ENCODE data around the gene ZNF605.
"Not testable (repeated sequence)": the region's sequence is repeated elsewhere in the genome, so short reads cannot be mapped to it uniquely, and the experiment has no call there.

Gene ZNF605

DNA sequence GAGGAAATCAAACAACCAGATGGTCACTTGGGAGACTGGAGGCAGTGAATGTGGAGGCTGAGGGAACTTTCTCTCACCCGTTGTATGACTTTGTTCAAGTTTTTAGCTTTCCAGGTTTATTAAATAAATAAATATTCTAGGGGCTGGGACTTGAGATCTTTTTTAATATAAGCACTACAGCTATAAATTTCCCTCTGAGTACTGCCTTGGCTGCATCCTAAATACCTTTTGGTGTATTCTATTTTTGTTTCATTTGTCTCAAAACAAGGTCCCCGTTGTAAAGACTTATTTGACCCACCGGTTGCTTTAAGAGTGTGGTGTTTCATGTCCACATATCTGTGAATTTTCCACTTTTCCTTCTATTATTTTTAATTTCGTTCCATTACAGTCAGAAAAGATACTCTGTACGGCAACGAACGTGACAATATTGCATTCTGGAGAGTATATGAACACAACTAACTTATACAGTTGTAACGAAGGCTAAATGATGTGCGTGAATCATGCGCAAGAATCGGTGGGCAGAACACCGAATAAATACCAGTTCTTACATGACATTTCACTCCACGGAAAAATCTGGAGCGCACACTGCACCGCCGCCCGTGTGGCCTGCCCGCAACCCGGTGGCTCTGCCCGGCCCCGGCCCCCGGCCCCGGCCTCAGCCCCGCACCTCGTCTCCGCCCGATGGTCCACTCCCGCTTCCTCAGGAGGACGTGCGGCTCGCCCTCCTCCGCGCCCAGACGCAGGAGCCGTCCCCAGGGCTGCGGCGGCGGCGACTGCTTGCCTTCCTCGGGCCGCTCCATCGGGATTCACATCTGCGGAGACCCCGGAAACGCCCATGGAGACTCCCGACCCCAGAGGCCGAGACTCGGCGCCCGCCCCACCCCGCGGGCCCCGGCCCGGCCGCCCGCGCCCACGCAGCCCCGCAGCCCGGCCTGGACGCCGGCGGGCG lies 69.3 kb downstream of the ZNF605 start:
- TF ChIP-seq, protein P1, sequence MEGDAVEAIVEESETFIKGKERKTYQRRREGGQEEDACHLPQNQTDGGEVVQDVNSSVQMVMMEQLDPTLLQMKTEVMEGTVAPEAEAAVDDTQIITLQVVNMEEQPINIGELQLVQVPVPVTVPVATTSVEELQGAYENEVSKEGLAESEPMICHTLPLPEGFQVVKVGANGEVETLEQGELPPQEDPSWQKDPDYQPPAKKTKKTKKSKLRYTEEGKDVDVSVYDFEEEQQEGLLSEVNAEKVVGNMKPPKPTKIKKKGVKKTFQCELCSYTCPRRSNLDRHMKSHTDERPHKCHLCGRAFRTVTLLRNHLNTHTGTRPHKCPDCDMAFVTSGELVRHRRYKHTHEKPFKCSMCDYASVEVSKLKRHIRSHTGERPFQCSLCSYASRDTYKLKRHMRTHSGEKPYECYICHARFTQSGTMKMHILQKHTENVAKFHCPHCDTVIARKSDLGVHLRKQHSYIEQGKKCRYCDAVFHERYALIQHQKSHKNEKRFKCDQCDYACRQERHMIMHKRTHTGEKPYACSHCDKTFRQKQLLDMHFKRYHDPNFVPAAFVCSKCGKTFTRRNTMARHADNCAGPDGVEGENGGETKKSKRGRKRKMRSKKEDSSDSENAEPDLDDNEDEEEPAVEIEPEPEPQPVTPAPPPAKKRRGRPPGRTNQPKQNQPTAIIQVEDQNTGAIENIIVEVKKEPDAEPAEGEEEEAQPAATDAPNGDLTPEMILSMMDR (IDR thresholded peaks at IDR 0.05; ENCODE audit: low read depth, low read length), result no peak
- no peaks in the 10 kb centered on the region for H3K27me3 ChIP-seq (ENCODE audit: insufficient read depth, low read depth, severe bottlenecking)
- peaks cover 14% of the 10 kb centered on the region for H3K36me3 ChIP-seq
- no peaks in the 10 kb centered on the region for H3K9me3 ChIP-seq (ENCODE audit: severe bottlenecking)
- H3K27ac ChIP-seq, result peak overlapping the region; percentile 75
- no peak for DNase-seq
- H3K4me3 ChIP-seq (ENCODE audit: low read depth, low read length), result peak overlapping the region; percentile 76

DNA sequence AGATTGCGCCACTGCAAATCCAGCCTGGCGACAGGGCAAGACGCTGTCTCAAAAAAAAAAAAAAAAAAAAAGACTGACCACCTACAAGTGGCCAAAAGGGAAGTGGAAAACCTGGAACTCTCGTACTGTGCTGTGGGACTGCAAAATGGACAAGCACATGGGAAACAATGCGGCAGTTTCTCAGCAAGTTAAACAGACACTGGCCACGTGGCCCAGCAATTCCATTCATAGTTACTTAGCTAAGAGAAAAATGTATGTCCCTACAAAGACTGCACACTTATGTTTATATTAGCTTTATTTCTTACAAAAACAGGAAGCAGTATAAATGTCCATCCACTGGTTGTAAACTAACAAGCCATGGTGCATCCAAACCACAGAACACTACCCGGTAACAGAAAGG lies 74.3 kb downstream of the ZNF605 start:
- no peak for DNase-seq
- H3K9me3 ChIP-seq (ENCODE audit: severe bottlenecking), result no peaks in the 10 kb centered on the region
- peaks cover 31% of the 10 kb centered on the region for H3K36me3 ChIP-seq
- no peaks in the 10 kb centered on the region for H3K27me3 ChIP-seq (ENCODE audit: insufficient read depth, low read depth, severe bottlenecking)
- TF ChIP-seq, protein P1 (IDR thresholded peaks at IDR 0.05; ENCODE audit: low read depth, low read length), result no peak
- H3K27ac ChIP-seq, result no peak overlapping the region
- H3K4me3 ChIP-seq (ENCODE audit: low read depth, low read length), result no peak overlapping the region

DNA sequence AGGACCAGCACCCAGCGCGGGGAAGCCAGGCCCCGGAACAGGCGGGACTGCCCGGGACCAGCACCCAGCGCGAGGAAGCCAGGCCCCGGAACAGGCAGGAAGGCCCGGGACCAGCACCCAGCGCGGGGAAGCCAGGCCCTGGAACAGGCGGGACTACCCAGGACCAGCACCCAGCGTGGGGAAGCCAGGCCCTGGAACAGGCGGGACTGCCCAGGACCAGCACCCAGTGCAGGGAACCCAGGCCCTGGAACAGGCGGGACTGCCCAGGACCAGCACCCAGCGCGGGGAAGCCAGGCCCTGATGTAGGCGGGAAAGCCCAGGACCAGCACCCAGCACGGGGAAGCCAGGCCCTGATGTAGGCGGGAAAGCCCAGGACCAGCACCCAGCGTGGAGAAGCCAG lies 81.5 kb downstream of the ZNF605 start:
- not testable (repeated sequence) for H3K4me3 ChIP-seq (ENCODE audit: low read depth, low read length); H3K27me3 ChIP-seq (ENCODE audit: insufficient read depth, low read depth, severe bottlenecking); H3K9me3 ChIP-seq (ENCODE audit: severe bottlenecking); H3K27ac ChIP-seq; DNase-seq
- H3K36me3 ChIP-seq, result peaks cover 61% of the 10 kb centered on the region

DNA sequence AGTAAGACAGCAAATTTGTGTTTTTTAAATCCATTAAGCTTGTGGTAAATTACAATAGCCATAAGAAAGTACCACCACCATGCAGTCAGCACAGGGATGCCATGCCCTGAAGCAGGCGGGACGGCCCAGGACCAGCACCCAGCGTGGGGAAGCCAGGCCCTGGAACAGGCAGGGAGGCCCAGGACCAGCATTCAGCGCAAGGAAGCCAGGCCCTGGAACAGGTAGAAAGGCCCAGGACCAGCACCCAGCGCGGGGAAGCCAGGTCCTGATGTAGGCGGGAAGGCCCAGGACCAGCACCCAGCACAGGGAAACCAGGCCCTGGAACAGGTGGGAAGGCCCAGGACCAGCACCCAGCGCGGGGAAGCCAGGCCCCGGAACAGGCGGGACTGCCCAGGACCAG lies 81.9 kb downstream of the ZNF605 start:
- Histone ChIP-seq H3K4me3 (ENCODE audit: low read depth, low read length) (no peak overlapping the region), H3K9me3 (ENCODE audit: severe bottlenecking) (no peaks in the 10 kb centered on the region), H3K36me3 (peaks cover 64% of the 10 kb centered on the region), H3K27me3 (ENCODE audit: insufficient read depth, low read depth, severe bottlenecking) (no peaks in the 10 kb centered on the region), H3K27ac (no peak overlapping the region)
- DNase-seq, result no peak
- TF ChIP-seq, protein P1 (IDR thresholded peaks at IDR 0.05; ENCODE audit: low read depth, low read length), result no peak

DNA sequence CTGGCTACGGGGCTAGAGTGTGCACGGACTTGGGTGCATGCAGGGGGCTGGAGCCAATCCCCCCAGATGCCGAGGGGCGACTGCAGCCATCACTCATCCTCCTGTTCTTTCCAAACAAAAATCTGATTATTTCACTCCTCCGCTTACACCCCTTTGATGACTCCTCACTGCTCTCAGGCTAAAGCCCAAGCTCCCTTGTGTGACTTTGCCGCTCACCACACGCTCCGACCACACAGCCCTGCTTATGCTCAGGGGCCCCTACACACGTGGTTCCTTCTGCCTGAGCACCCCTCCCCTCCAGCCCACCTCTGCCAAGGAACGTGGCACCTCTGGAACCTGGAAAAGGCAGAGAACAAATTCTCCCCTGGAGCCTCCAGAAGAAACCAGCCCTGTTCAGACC lies 82.4 kb downstream of the ZNF605 start:
- TF ChIP-seq, protein P1 (IDR thresholded peaks at IDR 0.05; ENCODE audit: low read depth, low read length), result no peak
- DNase-seq, result no peak
- Histone ChIP-seq H3K9me3 (ENCODE audit: severe bottlenecking) (no peaks in the 10 kb centered on the region), H3K36me3 (peaks cover 64% of the 10 kb centered on the region), H3K27ac (no peak overlapping the region), H3K4me3 (ENCODE audit: low read depth, low read length) (no peak overlapping the region), H3K27me3 (ENCODE audit: insufficient read depth, low read depth, severe bottlenecking) (no peaks in the 10 kb centered on the region)

DNA sequence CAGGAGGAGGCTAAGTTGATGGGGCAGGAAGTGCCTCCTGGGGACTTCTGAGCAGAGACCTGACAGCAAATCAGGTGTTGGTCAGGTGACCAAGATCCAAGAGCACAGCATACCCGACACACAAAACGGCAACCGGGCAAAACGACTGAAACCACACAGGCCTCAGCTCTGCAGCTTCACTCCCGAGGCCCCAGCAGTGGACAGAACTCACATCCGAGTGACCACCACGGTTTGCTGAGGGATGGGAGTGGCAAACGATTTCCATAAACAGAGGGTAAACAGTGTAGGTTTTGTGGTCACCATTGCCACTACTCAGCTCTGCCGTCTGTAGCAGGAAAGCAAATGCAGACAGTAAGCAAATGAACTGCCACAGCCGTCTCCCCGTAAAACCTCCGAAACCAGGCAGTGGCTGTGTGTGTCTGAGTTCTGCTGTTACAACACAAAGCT lies 83.1 kb downstream of the ZNF605 start:
- Histone ChIP-seq H3K4me3 (ENCODE audit: low read depth, low read length) (no peak overlapping the region), H3K36me3 (peaks cover 64% of the 10 kb centered on the region), H3K27me3 (ENCODE audit: insufficient read depth, low read depth, severe bottlenecking) (no peaks in the 10 kb centered on the region), H3K27ac (no peak overlapping the region), H3K9me3 (ENCODE audit: severe bottlenecking) (no peaks in the 10 kb centered on the region)
- no peak for DNase-seq
- TF ChIP-seq, protein P1 (IDR thresholded peaks at IDR 0.05; ENCODE audit: low read depth, low read length), result no peak

Measured in WERI-Rb-1 (cell line).